Measurements from ENCODE around the gene ARID5B.

ARID5B gene

GRCh38 chr10:61890430-61890829 lies 11.1 kb upstream of the ARID5B start:
- no peak for DNase-seq

GRCh38 chr10:61890881-61891409 lies 10.6 kb upstream of the ARID5B start:
- DNase-seq, result no peak

- DNase-seq, result no peak
Observed at GRCh38 chr10:61891906-61892585, 9.5 kb upstream of the ARID5B start.

GRCh38 chr10:61892961-61893360 lies 8.5 kb upstream of the ARID5B start:
- DNase-seq, result no peak

- no peak for DNase-seq
Observed at GRCh38 chr10:61894133-61894532, 7.4 kb upstream of the ARID5B start.

- DNase-seq, result no peak
Observed at GRCh38 chr10:61895898-61896600, 5.5 kb upstream of the ARID5B start.

GRCh38 chr10:61896854-61897661 lies 4.4 kb upstream of the ARID5B start:
- peak; percentile 92 for DNase-seq

- no peak for DNase-seq
Observed at GRCh38 chr10:61897671-61898434, 3.6 kb upstream of the ARID5B start.

GRCh38 chr10:61898435-61898778 lies 3.1 kb upstream of the ARID5B start:
- no peak for DNase-seq

- peak; percentile 69 for DNase-seq
Observed at GRCh38 chr10:61899069-61899531, 2.4 kb upstream of the ARID5B start.

- DNase-seq, result no peak
Observed at GRCh38 chr10:61899663-61899996, 1.9 kb upstream of the ARID5B start.

- DNase-seq, result peak; percentile 83
Observed at GRCh38 chr10:61899997-61900828, 1.3 kb upstream of the ARID5B start.

- peak; percentile 32 for DNase-seq
Observed at GRCh38 chr10:61901829-61902444, 438 bp downstream of the ARID5B start.

GRCh38 chr10:61902445-61903220 lies 1.1 kb downstream of the ARID5B start:
- peak; percentile 62 for DNase-seq

- peak; percentile 84 for DNase-seq
Observed at GRCh38 chr10:61903221-61903927, 1.9 kb downstream of the ARID5B start.

GRCh38 chr10:61903928-61904344 lies 2.4 kb downstream of the ARID5B start:
- no peak for DNase-seq

- DNase-seq, result peak; percentile 80
Observed at GRCh38 chr10:61904733-61905725, 3.5 kb downstream of the ARID5B start.

GRCh38 chr10:61905837-61906561 lies 4.5 kb downstream of the ARID5B start:
- DNase-seq, result no peak

All from activated CD4-positive, alpha-beta T cell treated with anti-CD3 and anti-CD28 coated beads, Interleukin-2, amount 50 U/mL, for 16 hours (primary cell).